Measurements from ENCODE around the gene PPP5C. TPM values are rescaled to one million over a fixed set of nuclear protein-coding genes. Genes with fewer than 3 reads are reported as not detected.
"Not testable (repeated sequence)": the region's sequence is repeated elsewhere in the genome, so short reads cannot be mapped to it uniquely, and the experiment has no call there.

PPP5C gene
- total RNA-seq, 1 donor from 2014 or later, result 65.0 TPM

DNA sequence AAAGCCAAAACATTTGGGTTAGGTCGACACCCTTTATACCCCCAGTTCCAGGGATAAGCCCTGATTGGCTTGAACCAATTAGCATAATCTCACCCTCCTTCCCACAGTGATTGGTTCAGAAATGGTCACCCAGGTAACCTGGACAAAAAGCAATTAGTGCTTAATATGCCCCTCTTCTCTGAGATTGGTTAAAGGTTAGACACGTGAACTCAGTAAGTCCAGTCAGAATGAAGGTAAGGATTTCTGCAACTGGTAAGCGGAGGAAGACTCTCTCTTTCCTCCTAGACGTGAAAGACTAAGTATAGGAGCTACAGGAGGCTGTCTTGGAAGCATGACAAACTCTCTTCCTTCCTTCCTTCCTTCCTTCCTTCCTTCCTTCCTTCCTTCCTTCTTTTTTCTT lies 83.1 kb downstream of the PPP5C start:
- DNase-seq (ENCODE audit: low read depth in 2 of 2), result no peak

DNA sequence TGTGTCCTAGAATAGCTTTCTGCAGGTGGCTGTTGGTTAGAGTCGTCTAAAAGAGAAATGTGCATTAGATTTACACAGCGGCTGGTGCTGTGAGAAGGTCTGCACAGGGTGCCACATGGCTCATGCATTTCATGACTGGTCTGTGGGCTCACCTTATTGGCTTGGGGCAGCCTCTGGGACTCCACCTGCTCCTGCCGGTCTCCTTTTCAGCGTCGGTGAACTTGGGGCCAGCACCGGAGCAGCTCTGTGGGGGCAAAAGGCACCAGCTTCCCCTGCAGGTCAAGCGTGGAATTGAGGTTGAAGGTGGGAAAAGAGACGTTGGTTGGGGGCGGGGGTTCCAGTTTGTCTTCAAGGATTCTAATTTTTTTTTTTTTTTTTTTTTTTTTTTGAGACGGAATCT lies 84.9 kb downstream of the PPP5C start:
- DNase-seq (ENCODE audit: low read depth in 2 of 2), result no peak

DNA sequence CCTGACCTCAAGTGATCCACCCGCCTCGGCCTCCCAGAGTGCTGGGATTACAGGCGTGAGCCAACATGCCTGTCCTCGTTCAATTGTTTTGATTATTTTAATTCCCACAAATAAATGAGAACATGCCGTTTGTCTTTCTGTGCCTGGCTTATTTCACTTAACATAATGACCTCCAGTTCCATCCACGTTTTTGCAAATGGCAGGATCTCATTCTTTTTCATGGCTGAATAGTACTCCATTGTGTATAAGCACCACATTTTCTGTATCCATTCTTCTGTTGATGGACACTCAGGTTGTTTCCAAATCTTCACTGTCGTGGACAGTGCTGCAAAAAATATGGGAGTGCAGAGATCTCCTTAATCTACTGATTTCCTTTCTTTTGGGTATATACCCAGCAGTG lies 86.6 kb downstream of the PPP5C start:
- DNase-seq (ENCODE audit: low read depth in 2 of 2), result not testable (repeated sequence)

- no peak for DNase-seq (ENCODE audit: low read depth in 2 of 2)
These were observed 88.1 kb downstream of the PPP5C start for GRCh38 chr19:46435009-46435408.

DNA sequence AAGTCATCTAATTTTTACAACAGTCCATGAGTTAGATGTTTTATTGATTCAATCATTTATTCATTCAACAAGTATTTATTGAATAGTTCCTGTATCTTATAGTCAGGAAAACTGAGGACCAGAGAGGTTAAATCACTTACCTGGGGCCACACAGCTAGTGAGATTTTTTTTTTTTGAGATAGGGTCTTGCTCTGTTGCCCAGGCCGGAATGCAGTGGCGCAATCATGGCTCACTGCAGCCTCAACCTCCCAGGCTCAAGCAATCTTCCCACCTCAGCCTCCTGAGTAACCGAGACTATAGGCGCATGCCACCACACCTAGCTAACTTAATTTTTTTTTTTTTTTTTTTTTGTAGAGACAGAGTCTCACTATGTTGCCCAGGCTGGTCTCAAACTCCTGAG lies 88.8 kb downstream of the PPP5C start:
- DNase-seq (ENCODE audit: low read depth in 2 of 2), result not testable (repeated sequence)

Other genes starting within 250 kb of the PPP5C start
- not detected in 2 replicates for gene IGFL3, start 222.4 kb upstream of the PPP5C start, total RNA-seq
- not detected in 2 replicates for gene IGFL2, start 198.8 kb upstream of the PPP5C start, total RNA-seq
- not detected in 2 replicates for gene IGFL1, start 117.3 kb upstream of the PPP5C start, total RNA-seq
- 11.9 and 14.8 TPM in 2 replicates for gene HIF3A, start 50.0 kb upstream of the PPP5C start, total RNA-seq
- 0.13 TPM in 2 replicates for gene CCDC8, start 66.5 kb downstream of the PPP5C start, total RNA-seq
- gene PNMA8C, start 81.8 kb downstream of the PPP5C start, total RNA-seq, result not detected in 2 replicates
- under 0.01 and 0.26 TPM in 2 replicates for gene PNMA8A, start 124.5 kb downstream of the PPP5C start, total RNA-seq
- gene PNMA8B, start 148.8 kb downstream of the PPP5C start, total RNA-seq, result 0.13 TPM in 2 replicates